Measurements from ENCODE around the gene PLXNA4. TPM values are rescaled to one million over a fixed set of nuclear protein-coding genes. Genes with fewer than 3 reads are reported as not detected.

The PLXNA4 gene
- total RNA-seq, 1 donor from 2014 or later, result 2.1 TPM

DNA sequence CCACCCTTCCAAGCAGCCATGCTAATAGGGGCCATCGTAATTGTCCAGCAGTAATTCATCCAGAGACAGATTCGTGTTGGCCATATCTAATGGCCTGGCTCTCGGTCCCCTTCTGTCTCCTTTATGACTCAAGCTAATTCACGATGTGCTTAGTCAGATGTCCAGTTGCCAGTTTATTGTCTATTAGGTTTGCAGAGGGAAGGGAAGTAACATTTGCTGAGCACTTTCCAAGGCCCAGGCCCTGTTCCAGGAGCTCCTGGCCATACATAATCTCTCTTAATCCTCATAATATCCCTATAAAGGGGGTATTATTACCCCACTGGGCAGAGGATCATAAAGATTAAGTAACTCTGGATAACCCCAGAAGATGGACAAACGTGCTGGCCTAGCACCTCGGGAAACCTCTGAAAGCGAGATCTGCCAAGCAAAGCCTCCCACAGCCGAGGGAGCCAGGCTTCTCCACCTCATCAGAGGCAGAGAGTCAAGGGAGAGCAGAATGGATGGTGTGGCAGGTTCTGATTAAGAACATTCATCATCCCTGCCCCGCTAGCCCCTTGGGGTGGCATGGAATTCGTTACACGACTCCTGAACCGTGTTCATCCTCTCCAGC lies 153.7 kb downstream of the PLXNA4 start:
- Histone ChIP-seq H3K4me3 (ENCODE audit: low read length in 3 of 3) (no peak overlapping the region), H3K9me3 (ENCODE audit: control insufficient read depth in 3 of 3, low read length in 3 of 3) (no peaks in the 10 kb centered on the region), H3K9ac (ENCODE audit: low read depth in 1 of 3, low read length in 3 of 3) (no peak overlapping the region), H3K27me3 (ENCODE audit: control insufficient read depth in 3 of 3, insufficient read depth in 3 of 3, low read length in 3 of 3) (peaks cover 3 to 21% (median 12%) of the 10 kb centered on the region in 3 donors), H3K36me3 (ENCODE audit: control insufficient read depth in 3 of 3, insufficient read depth in 3 of 3, low read length in 3 of 3) (no peaks in the 10 kb centered on the region), H3K27ac (ENCODE audit: low read depth, low read length) (no peak overlapping the region), H3K4me1 (ENCODE audit: control insufficient read depth in 3 of 3, insufficient read depth in 3 of 3, low read length in 3 of 3) (peaks cover 7 to 22% (median 21%) of the 10 kb centered on the region in 3 donors)

DNA sequence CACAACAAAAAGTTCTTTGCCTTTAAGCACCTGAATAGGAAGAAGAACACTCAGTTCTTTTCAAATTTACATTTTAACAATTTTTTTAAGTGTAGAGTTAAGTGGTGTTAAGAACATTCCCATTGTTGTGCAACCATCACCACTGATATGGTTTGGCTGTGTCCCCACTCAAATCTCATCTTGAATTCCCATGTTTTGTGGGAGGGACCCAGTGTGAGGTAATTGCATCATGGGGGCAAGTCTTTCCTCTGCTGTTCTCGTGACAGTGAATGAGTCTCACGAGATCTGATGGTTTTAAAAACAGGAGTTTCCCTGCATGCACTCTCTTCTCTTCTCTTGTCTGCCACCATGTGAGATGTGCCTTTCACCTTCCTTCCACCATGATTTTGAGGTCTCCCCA lies 155.7 kb downstream of the PLXNA4 start:
- no peaks in the 10 kb centered on the region for H3K9me3 ChIP-seq (ENCODE audit: control insufficient read depth in 3 of 3, low read length in 3 of 3)
- H3K27ac ChIP-seq (ENCODE audit: low read depth, low read length), result no peak overlapping the region
- no peak overlapping the region for H3K4me3 ChIP-seq (ENCODE audit: low read length in 3 of 3)
- H3K4me1 ChIP-seq (ENCODE audit: control insufficient read depth in 3 of 3, insufficient read depth in 3 of 3, low read length in 3 of 3), result peaks cover 7 to 22% (median 21%) of the 10 kb centered on the region in 3 donors
- no peak overlapping the region for H3K9ac ChIP-seq (ENCODE audit: low read depth in 1 of 3, low read length in 3 of 3)
- peaks cover 3 to 19% (median 4%) of the 10 kb centered on the region in 3 donors for H3K27me3 ChIP-seq (ENCODE audit: control insufficient read depth in 3 of 3, insufficient read depth in 3 of 3, low read length in 3 of 3)
- no peaks in the 10 kb centered on the region for H3K36me3 ChIP-seq (ENCODE audit: control insufficient read depth in 3 of 3, insufficient read depth in 3 of 3, low read length in 3 of 3)

DNA sequence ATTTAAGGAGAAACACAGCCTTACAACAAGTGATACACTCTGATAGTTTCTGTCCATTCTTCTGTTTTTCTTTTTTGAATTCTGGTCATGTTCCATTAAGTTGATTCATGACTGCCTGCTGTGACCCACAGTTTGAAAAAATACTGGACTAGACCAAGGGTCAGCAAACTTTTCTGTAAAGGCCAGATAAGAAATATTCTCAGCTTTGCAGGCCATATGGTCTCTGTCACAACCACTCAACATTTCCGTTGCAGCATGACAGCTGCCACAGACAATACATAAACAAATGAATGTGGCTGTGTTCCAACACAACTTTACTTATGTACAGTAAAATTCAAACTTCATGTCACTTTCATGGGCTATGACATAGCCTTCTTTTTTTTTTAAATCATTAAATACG lies 156.7 kb downstream of the PLXNA4 start:
- Histone ChIP-seq H3K4me1 (ENCODE audit: control insufficient read depth in 3 of 3, insufficient read depth in 3 of 3, low read length in 3 of 3) (peaks cover 10 to 32% (median 29%) of the 10 kb centered on the region in 3 donors), H3K9me3 (ENCODE audit: control insufficient read depth in 3 of 3, low read length in 3 of 3) (no peaks in the 10 kb centered on the region), H3K4me3 (ENCODE audit: low read length in 3 of 3) (no peak overlapping the region), H3K36me3 (ENCODE audit: control insufficient read depth in 3 of 3, insufficient read depth in 3 of 3, low read length in 3 of 3) (no peaks in the 10 kb centered on the region), H3K27me3 (ENCODE audit: control insufficient read depth in 3 of 3, insufficient read depth in 3 of 3, low read length in 3 of 3) (peaks cover 3 to 14% (median 4%) of the 10 kb centered on the region in 3 donors), H3K27ac (ENCODE audit: low read depth, low read length) (no peak overlapping the region), H3K9ac (ENCODE audit: low read depth in 1 of 3, low read length in 3 of 3) (no peak overlapping the region)

DNA sequence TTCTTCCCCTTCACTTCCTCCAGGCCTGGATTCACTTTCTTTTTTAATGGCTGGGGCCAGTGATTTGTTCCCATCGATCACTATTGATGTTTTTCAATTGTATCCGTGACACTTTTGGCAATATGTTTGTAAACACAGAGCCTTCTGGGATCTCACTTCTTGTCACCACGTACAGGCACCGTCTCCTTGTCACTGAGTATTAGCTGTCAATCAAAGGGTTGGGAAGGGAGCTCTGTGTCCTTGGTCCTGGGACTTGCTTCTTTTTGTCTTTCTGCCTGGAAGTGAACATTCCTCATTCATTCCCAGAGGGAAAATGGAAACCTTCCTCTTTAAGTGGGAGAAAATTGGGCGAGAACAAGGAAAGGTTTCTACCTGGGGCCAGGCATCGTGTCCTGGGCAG lies 157.4 kb downstream of the PLXNA4 start:
- no peak overlapping the region for H3K27ac ChIP-seq (ENCODE audit: low read depth, low read length)
- H3K9me3 ChIP-seq (ENCODE audit: control insufficient read depth in 3 of 3, low read length in 3 of 3), result no peaks in the 10 kb centered on the region
- H3K36me3 ChIP-seq (ENCODE audit: control insufficient read depth in 3 of 3, insufficient read depth in 3 of 3, low read length in 3 of 3), result no peaks in the 10 kb centered on the region
- no peak overlapping the region for H3K4me3 ChIP-seq (ENCODE audit: low read length in 3 of 3)
- H3K9ac ChIP-seq (ENCODE audit: low read depth in 1 of 3, low read length in 3 of 3), result no peak overlapping the region
- H3K27me3 ChIP-seq (ENCODE audit: control insufficient read depth in 3 of 3, insufficient read depth in 3 of 3, low read length in 3 of 3), result peaks cover 3 to 13% (median 4%) of the 10 kb centered on the region in 3 donors
- H3K4me1 ChIP-seq (ENCODE audit: control insufficient read depth in 3 of 3, insufficient read depth in 3 of 3, low read length in 3 of 3), result peaks cover 10 to 28% (median 23%) of the 10 kb centered on the region in 3 donors

DNA sequence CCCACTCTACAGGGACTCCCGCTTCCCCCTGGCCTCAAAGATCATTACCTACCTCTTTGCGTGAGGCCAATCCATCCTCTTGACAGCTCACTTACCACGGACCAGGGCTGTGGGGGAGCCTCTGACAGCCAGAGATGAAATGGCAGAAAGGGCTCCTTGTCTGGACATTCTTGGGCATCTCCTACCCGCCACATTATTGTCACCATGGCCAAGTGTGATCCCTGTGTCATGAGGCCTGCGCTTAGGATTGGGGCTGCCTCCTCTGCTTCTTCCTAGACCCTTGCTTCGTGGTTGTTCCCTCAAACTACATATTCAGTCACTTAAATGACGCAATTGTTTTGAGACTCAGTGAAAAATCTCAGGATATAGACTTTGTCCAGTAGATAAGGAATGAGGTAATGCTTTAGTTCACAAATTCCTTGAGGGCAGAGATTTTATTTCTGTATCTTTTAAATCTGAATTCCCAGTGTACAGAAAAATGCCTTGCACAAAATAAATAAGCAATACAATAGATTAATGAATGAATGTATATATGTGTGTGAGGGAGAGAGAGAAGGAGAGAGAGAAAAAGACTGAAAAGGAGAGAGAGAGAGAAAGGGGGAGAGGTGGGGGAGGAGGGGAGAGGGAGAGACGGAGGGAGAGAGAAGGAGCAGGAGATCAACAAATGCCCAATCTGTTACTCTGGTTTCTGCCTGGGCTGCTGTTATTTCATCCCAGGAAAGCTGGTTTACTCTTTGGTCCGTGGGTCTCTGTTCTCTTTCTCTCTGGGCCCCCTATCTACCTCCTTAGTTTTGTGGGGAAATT lies 159.0 kb downstream of the PLXNA4 start:
- no peaks in the 10 kb centered on the region for H3K9me3 ChIP-seq (ENCODE audit: control insufficient read depth in 3 of 3, low read length in 3 of 3)
- peaks cover 3 to 10% (median 4%) of the 10 kb centered on the region in 3 donors for H3K27me3 ChIP-seq (ENCODE audit: control insufficient read depth in 3 of 3, insufficient read depth in 3 of 3, low read length in 3 of 3)
- H3K36me3 ChIP-seq (ENCODE audit: control insufficient read depth in 3 of 3, insufficient read depth in 3 of 3, low read length in 3 of 3), result no peaks in the 10 kb centered on the region
- H3K4me3 ChIP-seq (ENCODE audit: low read length in 3 of 3), result no peak overlapping the region
- no peak overlapping the region for H3K27ac ChIP-seq (ENCODE audit: low read depth, low read length)
- peaks cover 4 to 22% (median 12%) of the 10 kb centered on the region in 3 donors for H3K4me1 ChIP-seq (ENCODE audit: control insufficient read depth in 3 of 3, insufficient read depth in 3 of 3, low read length in 3 of 3)
- no peak overlapping the region for H3K9ac ChIP-seq (ENCODE audit: low read depth in 1 of 3, low read length in 3 of 3)

DNA sequence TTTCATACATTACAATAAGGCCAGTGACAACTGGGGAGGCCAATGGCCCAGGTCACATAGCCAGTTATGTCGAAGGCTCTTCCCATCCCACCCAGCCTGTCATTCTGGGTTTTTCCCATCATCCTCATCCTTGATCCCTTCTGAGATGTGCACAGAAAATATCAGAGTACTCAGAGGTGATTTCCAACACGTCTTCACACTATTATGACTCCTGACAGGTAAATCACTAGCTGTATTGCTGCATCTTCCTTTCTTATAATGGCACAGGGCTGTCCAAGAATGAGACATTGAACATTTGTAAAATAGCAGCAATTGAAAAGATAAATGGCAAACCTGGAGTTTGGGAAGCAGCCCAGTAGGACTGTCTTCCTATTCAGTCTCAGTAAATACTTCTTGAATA lies 159.9 kb downstream of the PLXNA4 start:
- no peak overlapping the region for H3K4me3 ChIP-seq (ENCODE audit: low read length in 3 of 3)
- H3K36me3 ChIP-seq (ENCODE audit: control insufficient read depth in 3 of 3, insufficient read depth in 3 of 3, low read length in 3 of 3), result no peaks in the 10 kb centered on the region
- no peak overlapping the region for H3K9ac ChIP-seq (ENCODE audit: low read depth in 1 of 3, low read length in 3 of 3)
- H3K27me3 ChIP-seq (ENCODE audit: control insufficient read depth in 3 of 3, insufficient read depth in 3 of 3, low read length in 3 of 3), result peaks cover 0 to 10% (median 3%) of the 10 kb centered on the region in 3 donors
- H3K4me1 ChIP-seq (ENCODE audit: control insufficient read depth in 3 of 3, insufficient read depth in 3 of 3, low read length in 3 of 3), result peaks cover 3 to 18% (median 8%) of the 10 kb centered on the region in 3 donors
- no peaks in the 10 kb centered on the region for H3K9me3 ChIP-seq (ENCODE audit: control insufficient read depth in 3 of 3, low read length in 3 of 3)
- no peak overlapping the region for H3K27ac ChIP-seq (ENCODE audit: low read depth, low read length)

DNA sequence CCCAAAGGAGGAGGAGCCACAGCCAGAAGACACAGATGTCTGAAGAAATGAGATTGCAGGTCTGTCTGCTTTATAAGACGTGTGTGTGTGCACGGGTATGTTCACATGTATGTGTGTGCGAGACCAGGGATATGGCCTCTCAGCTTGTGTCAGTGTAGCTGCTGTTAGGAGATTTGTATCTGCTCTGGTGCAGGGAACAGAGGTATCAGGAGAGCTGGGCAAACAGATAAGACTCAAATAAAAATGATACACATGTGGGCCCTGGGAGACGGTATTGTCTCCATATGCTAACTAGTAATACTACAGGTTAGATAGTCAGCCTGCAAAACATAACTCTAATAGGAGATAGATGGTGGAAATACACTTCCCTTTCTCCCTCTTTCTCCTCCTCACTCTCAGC lies 161.0 kb downstream of the PLXNA4 start:
- H3K4me3 ChIP-seq (ENCODE audit: low read length in 3 of 3), result no peak overlapping the region
- H3K27me3 ChIP-seq (ENCODE audit: control insufficient read depth in 3 of 3, insufficient read depth in 3 of 3, low read length in 3 of 3), result peaks cover 0 to 11% (median 0%) of the 10 kb centered on the region in 3 donors
- no peaks in the 10 kb centered on the region for H3K36me3 ChIP-seq (ENCODE audit: control insufficient read depth in 3 of 3, insufficient read depth in 3 of 3, low read length in 3 of 3)
- H3K9me3 ChIP-seq (ENCODE audit: control insufficient read depth in 3 of 3, low read length in 3 of 3), result no peaks in the 10 kb centered on the region
- H3K9ac ChIP-seq (ENCODE audit: low read depth in 1 of 3, low read length in 3 of 3), result no peak overlapping the region
- peaks cover 3 to 23% (median 13%) of the 10 kb centered on the region in 3 donors for H3K4me1 ChIP-seq (ENCODE audit: control insufficient read depth in 3 of 3, insufficient read depth in 3 of 3, low read length in 3 of 3)
- H3K27ac ChIP-seq (ENCODE audit: low read depth, low read length), result no peak overlapping the region

DNA sequence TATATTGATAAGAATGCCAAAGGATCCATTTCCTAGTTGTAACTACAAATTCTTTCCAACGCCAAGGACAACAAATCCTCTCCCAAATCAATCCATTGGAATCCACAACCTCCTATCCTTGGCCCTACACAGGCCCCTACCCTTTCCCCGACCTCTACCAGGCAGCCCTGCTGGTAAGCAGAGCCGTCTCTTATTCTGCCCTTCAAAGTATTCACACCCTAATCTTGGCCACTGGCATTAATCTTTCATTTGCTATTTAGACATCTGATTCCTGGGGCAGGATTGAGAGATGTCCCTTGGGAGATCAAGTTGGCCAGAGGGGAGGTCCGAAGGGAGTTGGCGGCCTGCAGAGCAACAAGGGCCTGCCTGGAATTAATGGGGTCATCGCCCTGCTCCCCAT lies 161.4 kb downstream of the PLXNA4 start:
- peaks cover 3 to 25% (median 13%) of the 10 kb centered on the region in 3 donors for H3K4me1 ChIP-seq (ENCODE audit: control insufficient read depth in 3 of 3, insufficient read depth in 3 of 3, low read length in 3 of 3)
- no peaks in the 10 kb centered on the region for H3K36me3 ChIP-seq (ENCODE audit: control insufficient read depth in 3 of 3, insufficient read depth in 3 of 3, low read length in 3 of 3)
- H3K27ac ChIP-seq (ENCODE audit: low read depth, low read length), result no peak overlapping the region
- no peak overlapping the region for H3K9ac ChIP-seq (ENCODE audit: low read depth in 1 of 3, low read length in 3 of 3)
- H3K4me3 ChIP-seq (ENCODE audit: low read length in 3 of 3), result no peak overlapping the region
- H3K27me3 ChIP-seq (ENCODE audit: control insufficient read depth in 3 of 3, insufficient read depth in 3 of 3, low read length in 3 of 3), result peaks cover 0 to 9% (median 0%) of the 10 kb centered on the region in 3 donors
- no peaks in the 10 kb centered on the region for H3K9me3 ChIP-seq (ENCODE audit: control insufficient read depth in 3 of 3, low read length in 3 of 3)

DNA sequence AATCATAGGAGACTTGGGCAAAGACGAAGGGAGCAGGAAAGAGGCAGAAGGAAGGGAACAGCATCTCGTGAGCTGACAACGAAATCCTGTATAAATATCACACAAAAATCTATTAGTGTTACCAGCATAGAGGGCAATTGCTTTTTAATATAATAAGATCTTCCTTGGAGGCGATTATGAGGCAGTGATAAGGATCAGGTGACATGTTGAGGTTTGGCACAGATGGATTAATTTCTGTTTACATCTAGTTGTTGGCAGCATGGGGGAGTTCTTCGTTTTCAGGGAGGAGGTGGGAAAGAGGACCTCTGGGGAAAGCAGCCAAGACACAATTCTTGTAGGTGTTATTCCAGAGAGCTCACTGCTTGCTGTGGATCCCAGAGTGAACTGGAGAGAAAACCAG lies 163.8 kb downstream of the PLXNA4 start:
- Histone ChIP-seq H3K4me3 (ENCODE audit: low read length in 3 of 3) (no peak overlapping the region), H3K4me1 (ENCODE audit: control insufficient read depth in 3 of 3, insufficient read depth in 3 of 3, low read length in 3 of 3) (peaks cover 3 to 25% (median 13%) of the 10 kb centered on the region in 3 donors), H3K9me3 (ENCODE audit: control insufficient read depth in 3 of 3, low read length in 3 of 3) (no peaks in the 10 kb centered on the region), H3K36me3 (ENCODE audit: control insufficient read depth in 3 of 3, insufficient read depth in 3 of 3, low read length in 3 of 3) (no peaks in the 10 kb centered on the region), H3K27ac (ENCODE audit: low read depth, low read length) (no peak overlapping the region), H3K9ac (ENCODE audit: low read depth in 1 of 3, low read length in 3 of 3) (no peak overlapping the region), H3K27me3 (ENCODE audit: control insufficient read depth in 3 of 3, insufficient read depth in 3 of 3, low read length in 3 of 3) (peaks cover 0 to 11% (median 0%) of the 10 kb centered on the region in 3 donors)

Data from skeletal muscle tissue (tissue), 4 donors.